HL-60 (cell line): ENCODE measurements around the gene PAPPA2.

ENCODE experiments used
- DNase-seq, 2 experiments: peaks; one replicate each; pipeline ENCODE4 v3.0.0-alpha.2; 2010 to 2020; ENCODE audit warnings: low read depth in 1 of 2, low spot score in 1 of 2
- H3K27ac ChIP-seq: fragments of 250-450 bp; sonication (Bioruptor Pico); replicated peaks from 2 replicates; pipeline ENCODE4 v1.5.1; 2020; ENCODE audit warnings: mild to moderate bottlenecking, moderate library complexity
- H3K27me3 ChIP-seq: fragments of 250-450 bp; sonication (Bioruptor Pico); 2 replicates; pipeline ENCODE4 v1.5.1; 2021; ENCODE audit warnings: mild to moderate bottlenecking, moderate library complexity; ENCODE audit not compliant: insufficient read depth, poor library complexity, severe bottlenecking
- H3K4me3 ChIP-seq: replicated peaks from 2 replicates; pipeline ENCODE4 v1.5.1; 2011; ENCODE audit warnings: mild to moderate bottlenecking, control low read depth, low read length; ENCODE audit not compliant: insufficient read depth
- GABPA ChIP-seq: IDR thresholded peaks from 2 replicates; pipeline ENCODE4 v1.6.1; 2012; ENCODE audit warnings: low read depth
- POLR2AphosphoS5 ChIP-seq: IDR thresholded peaks from 2 replicates; pipeline ENCODE4 v1.6.1; 2012; ENCODE audit warnings: low read depth
- REST ChIP-seq: IDR thresholded peaks from 2 replicates; pipeline ENCODE4 v1.6.1; 2012; ENCODE audit warnings: low read depth; ENCODE audit not compliant: insufficient replicate concordance
- SPI1 ChIP-seq: IDR thresholded peaks from 2 replicates; pipeline ENCODE4 v1.6.1; 2012; ENCODE audit warnings: low read depth, mild to moderate bottlenecking, borderline replicate concordance
- TF ChIP-seq, protein P1 (sequence below): IDR thresholded peaks from one replicate; pipeline ENCODE4 v1.5.1; 2011; ENCODE audit warnings: low read length, control low read depth, inconsistent platforms; ENCODE audit not compliant: insufficient read depth

PAPPA2 gene

GRCh38 chr1:176556288-176556687, 93.3 kb downstream of the PAPPA2 start:
- Histone ChIP-seq H3K4me3 (no peak overlapping the region), H3K27me3 (peaks cover 6% of the 10 kb centered on the region), H3K27ac (no peak overlapping the region)
- no peak for DNase-seq
- no peak for TF ChIP-seq POLR2AphosphoS5
- TF ChIP-seq GABPA, result no peak
- TF ChIP-seq REST, result no peak
- TF ChIP-seq SPI1, result no peak

- H3K27me3 ChIP-seq, result peaks cover 6% of the 10 kb centered on the region
- no peak for TF ChIP-seq GABPA
- TF ChIP-seq, protein P1, sequence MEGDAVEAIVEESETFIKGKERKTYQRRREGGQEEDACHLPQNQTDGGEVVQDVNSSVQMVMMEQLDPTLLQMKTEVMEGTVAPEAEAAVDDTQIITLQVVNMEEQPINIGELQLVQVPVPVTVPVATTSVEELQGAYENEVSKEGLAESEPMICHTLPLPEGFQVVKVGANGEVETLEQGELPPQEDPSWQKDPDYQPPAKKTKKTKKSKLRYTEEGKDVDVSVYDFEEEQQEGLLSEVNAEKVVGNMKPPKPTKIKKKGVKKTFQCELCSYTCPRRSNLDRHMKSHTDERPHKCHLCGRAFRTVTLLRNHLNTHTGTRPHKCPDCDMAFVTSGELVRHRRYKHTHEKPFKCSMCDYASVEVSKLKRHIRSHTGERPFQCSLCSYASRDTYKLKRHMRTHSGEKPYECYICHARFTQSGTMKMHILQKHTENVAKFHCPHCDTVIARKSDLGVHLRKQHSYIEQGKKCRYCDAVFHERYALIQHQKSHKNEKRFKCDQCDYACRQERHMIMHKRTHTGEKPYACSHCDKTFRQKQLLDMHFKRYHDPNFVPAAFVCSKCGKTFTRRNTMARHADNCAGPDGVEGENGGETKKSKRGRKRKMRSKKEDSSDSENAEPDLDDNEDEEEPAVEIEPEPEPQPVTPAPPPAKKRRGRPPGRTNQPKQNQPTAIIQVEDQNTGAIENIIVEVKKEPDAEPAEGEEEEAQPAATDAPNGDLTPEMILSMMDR, result no peak
- no peak for TF ChIP-seq POLR2AphosphoS5
- TF ChIP-seq REST, result no peak
- no peak for TF ChIP-seq SPI1
- DNase-seq, result no peak
- no peak overlapping the region for H3K4me3 ChIP-seq
- H3K27ac ChIP-seq, result no peak overlapping the region
Observed at GRCh38 chr1:176557543-176558258, 94.7 kb downstream of the PAPPA2 start.

- no peak for DNase-seq
- H3K4me3 ChIP-seq, result no peak overlapping the region
- H3K27me3 ChIP-seq, result peaks cover 5% of the 10 kb centered on the region
- no peak overlapping the region for H3K27ac ChIP-seq
- TF ChIP-seq, protein P1, result no peak
- TF ChIP-seq SPI1, result no peak
- no peak for TF ChIP-seq GABPA
- TF ChIP-seq REST, result no peak
- TF ChIP-seq POLR2AphosphoS5, result no peak
Observed at GRCh38 chr1:176558561-176558960, 95.6 kb downstream of the PAPPA2 start.
